DND-41 (cell line): ENCODE results near the gene SPOCD1.

Experiments
- CTCF ChIP-seq: IDR thresholded peaks from 2 replicates; pipeline ENCODE4 v1.5.1; 2012; ENCODE audit warnings: borderline replicate concordance, low read length, moderate library complexity, mild to moderate bottlenecking; ENCODE audit not compliant: poor library complexity, severe bottlenecking; ENCODE audit errors: extremely low read depth
- EZH2 ChIP-seq: IDR thresholded peaks from 3 replicates; pipeline ENCODE4 v1.6.1; 2012; ENCODE audit warnings: borderline replicate concordance, low read depth, mild to moderate bottlenecking, moderate library complexity, low read length, inconsistent platforms; ENCODE audit not compliant: severe bottlenecking

DNA sequence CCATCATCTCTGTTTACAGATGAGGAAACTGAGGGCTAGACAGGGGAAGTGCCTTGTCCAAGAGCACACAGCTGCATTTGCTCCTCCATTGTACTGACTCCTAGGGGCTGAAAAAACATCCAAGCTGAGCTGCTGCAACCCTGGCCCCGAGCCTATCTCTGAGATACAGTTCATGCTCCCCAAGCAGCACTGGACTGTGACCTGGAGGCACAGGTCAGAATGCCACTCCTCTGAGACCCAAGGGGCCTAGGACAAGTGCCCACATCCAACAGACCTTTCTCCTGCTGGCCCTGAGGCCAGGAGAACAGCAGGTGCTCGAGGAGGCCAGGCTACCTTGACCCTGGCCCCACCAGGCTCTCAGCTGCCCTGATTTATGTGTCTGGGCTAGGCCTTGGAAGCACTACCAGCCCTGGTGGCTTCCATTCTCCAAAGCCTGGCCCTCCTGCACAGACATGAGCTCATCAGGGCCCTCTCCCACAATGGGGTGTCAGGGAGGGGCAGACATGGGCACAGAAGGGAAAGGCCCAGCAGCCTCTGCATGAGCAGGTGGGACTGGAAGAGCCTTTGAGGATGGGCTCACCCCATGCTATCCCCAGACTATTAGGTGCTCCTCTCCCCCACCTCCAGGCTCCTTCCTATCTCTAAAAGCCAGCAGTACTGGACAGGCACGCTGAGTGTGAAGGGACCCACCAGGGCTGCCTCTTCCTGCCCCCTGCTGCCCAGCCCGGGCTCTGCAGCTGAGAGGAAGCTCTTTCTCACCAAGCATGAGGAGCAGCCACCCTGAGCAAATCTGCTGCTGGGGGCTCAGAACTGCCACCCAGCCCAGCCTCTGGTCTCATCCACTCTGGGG is 70.5 kb downstream of the SPOCD1 start:
- TF ChIP-seq EZH2 = no peak
- TF ChIP-seq CTCF = peak; percentile 79
